Activated naive CD4-positive, alpha-beta T cell treated with anti-CD3 and anti-CD28 coated beads, Interleukin-2, amount 10 ng/mL, durations not matched to agents 7 days and 5 days (primary cell): ENCODE measurements around the gene NPTX1.

Source experiments
- CTCF ChIA-PET: fragments of 350-600 bp; sonication (Branson Sonifier 250); formaldehyde crosslinking; loops from one replicate; lab custom pipeline; 2021; ENCODE audit warnings: antibody characterized with exemption; lab: Charles Lee
- DNase-seq: peaks from one replicate; pipeline ENCODE4 v3.0.0-alpha.2; 2020
- H3K27ac Mint-ChIP-seq: one replicate; pipeline ENCODE4 v1.8.0; 2021; ENCODE audit warnings: mild to moderate bottlenecking, moderate library complexity, mixed read lengths
- H3K27me3 Mint-ChIP-seq: one replicate; pipeline ENCODE4 v1.8.0; 2021; ENCODE audit warnings: mild to moderate bottlenecking, mixed read lengths
- H3K36me3 Mint-ChIP-seq: one replicate; pipeline ENCODE4 v1.8.0; 2021; ENCODE audit warnings: mixed read lengths
- H3K4me1 Mint-ChIP-seq: one replicate; pipeline ENCODE4 v1.8.0; 2021; ENCODE audit warnings: mixed read lengths
- H3K4me3 Mint-ChIP-seq: one replicate; pipeline ENCODE4 v1.8.0; 2021; ENCODE audit warnings: mild to moderate bottlenecking, moderate library complexity, mixed read lengths
- H3K9me3 Mint-ChIP-seq: one replicate; pipeline ENCODE4 v1.8.0; 2021; ENCODE audit warnings: mixed read lengths

The NPTX1 gene, protein sequence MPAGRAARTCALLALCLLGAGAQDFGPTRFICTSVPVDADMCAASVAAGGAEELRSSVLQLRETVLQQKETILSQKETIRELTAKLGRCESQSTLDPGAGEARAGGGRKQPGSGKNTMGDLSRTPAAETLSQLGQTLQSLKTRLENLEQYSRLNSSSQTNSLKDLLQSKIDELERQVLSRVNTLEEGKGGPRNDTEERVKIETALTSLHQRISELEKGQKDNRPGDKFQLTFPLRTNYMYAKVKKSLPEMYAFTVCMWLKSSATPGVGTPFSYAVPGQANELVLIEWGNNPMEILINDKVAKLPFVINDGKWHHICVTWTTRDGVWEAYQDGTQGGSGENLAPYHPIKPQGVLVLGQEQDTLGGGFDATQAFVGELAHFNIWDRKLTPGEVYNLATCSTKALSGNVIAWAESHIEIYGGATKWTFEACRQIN

GRCh38 chr17:80475910-80476876, at the start of gene NPTX1:
Gene NPTX1 (minus strand): TSS chr17:80476607. CDS start chr17:80476446, 161 bp downstream.
- Mint-ChIP-seq H3K9me3 (no peaks in the 10 kb centered on the region), H3K36me3 (peaks cover 19% of the 10 kb centered on the region), H3K4me1 (peaks cover 46% of the 10 kb centered on the region), H3K4me3 (peak within 1 kb of the TSS; percentile 78), H3K27me3 (peaks cover 96% of the 10 kb centered on the region), H3K27ac (no peak within 1 kb of the TSS)
- DNase-seq: peak; percentile 55
- CTCF ChIA-PET: interaction anchor here (1.4 kb wide), 1 partner anchor 49 kb away, joined by 5 read pairs; no protein-coding TSS in a partner anchor

GRCh38 chr17:80523956-80524712, 47.7 kb upstream of the NPTX1 start:
- H3K27me3 Mint-ChIP-seq: peaks cover 69% of the 10 kb centered on the region

GRCh38 chr17:80523054-80523744, 46.8 kb upstream of the NPTX1 start:
- H3K27ac Mint-ChIP-seq: no peak overlapping the region
- no peak overlapping the region for H3K4me3 Mint-ChIP-seq
- CTCF ChIA-PET: interaction anchor here (0.7 kb wide), 1 partner anchor 119 kb away, joined by 3 read pairs; no protein-coding TSS in a partner anchor
- H3K4me1 Mint-ChIP-seq: no peaks in the 10 kb centered on the region
- DNase-seq: no peak
- no peaks in the 10 kb centered on the region for H3K9me3 Mint-ChIP-seq
- H3K36me3 Mint-ChIP-seq: no peaks in the 10 kb centered on the region
- H3K27me3 Mint-ChIP-seq: peaks cover 66% of the 10 kb centered on the region

More at GRCh38 chr17:80523956-80524712, 47.7 kb upstream of the NPTX1 start:
- CTCF ChIA-PET: interaction anchor here (0.7 kb wide), 1 partner anchor 120 kb away, joined by 3 read pairs; no protein-coding TSS in a partner anchor
- H3K4me1 Mint-ChIP-seq: no peaks in the 10 kb centered on the region
- DNase-seq: no peak
- no peaks in the 10 kb centered on the region for H3K36me3 Mint-ChIP-seq
- H3K4me3 Mint-ChIP-seq: no peak overlapping the region
- H3K27ac Mint-ChIP-seq: no peak overlapping the region
- H3K9me3 Mint-ChIP-seq: no peaks in the 10 kb centered on the region

DNA sequence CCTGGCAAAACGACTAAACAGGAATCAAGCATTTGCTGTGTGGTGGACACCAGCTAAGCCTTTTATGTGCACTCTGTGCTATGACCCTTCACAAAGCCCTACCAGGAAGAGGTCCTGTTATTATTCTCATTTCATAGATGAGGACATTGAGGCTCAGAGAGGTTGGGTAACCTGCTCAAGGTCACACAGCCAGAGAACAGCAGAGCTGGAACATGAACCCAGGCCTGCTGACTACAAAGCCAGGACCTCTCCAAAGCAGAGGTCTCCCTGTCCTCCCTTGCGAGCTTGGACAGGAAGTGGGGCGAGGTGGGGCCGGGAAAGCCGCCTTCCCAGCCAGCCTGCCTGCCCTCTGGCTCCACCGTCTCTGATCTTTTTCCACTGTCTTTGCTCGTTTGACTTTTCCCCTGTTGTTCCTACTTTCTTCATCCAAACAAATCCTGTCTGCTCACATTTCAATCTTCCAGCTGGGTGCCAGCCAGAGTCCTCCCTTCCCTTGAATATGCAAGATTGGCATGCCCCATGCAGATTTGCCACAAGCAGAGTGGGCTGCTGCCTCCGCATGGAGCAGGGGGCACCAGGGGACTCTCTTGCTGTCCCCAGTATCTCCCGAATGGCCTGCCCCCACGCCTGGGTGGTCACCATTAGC, 44.5 kb upstream of the NPTX1 start:
- Mint-ChIP-seq H3K9me3 (no peaks in the 10 kb centered on the region), H3K4me1 (no peaks in the 10 kb centered on the region), H3K36me3 (no peaks in the 10 kb centered on the region), H3K27me3 (peaks cover 52% of the 10 kb centered on the region), H3K4me3 (no peak overlapping the region), H3K27ac (no peak overlapping the region)
- CTCF ChIA-PET: no interaction called here
- DNase-seq: no peak

- CTCF ChIA-PET: no interaction called here
- Mint-ChIP-seq H3K27me3 (peaks cover 41% of the 10 kb centered on the region), H3K4me3 (no peak overlapping the region), H3K36me3 (no peaks in the 10 kb centered on the region), H3K4me1 (no peaks in the 10 kb centered on the region), H3K9me3 (no peaks in the 10 kb centered on the region), H3K27ac (no peak overlapping the region)
- no peak for DNase-seq
Measured at GRCh38 chr17:80519091-80519781, 42.8 kb upstream of the NPTX1 start.

- no peaks in the 10 kb centered on the region for H3K36me3 Mint-ChIP-seq
- DNase-seq: no peak
- H3K9me3 Mint-ChIP-seq: no peaks in the 10 kb centered on the region
- no peak overlapping the region for H3K4me3 Mint-ChIP-seq
- H3K4me1 Mint-ChIP-seq: no peaks in the 10 kb centered on the region
- no peak overlapping the region for H3K27ac Mint-ChIP-seq
- CTCF ChIA-PET: no interaction called here
- peaks cover 44% of the 10 kb centered on the region for H3K27me3 Mint-ChIP-seq
Measured at GRCh38 chr17:80518392-80518791, 42.0 kb upstream of the NPTX1 start.

GRCh38 chr17:80517641-80518040, 41.2 kb upstream of the NPTX1 start:
- H3K9me3 Mint-ChIP-seq: no peaks in the 10 kb centered on the region
- H3K4me1 Mint-ChIP-seq: no peaks in the 10 kb centered on the region
- H3K27me3 Mint-ChIP-seq: peaks cover 47% of the 10 kb centered on the region
- H3K27ac Mint-ChIP-seq: no peak overlapping the region
- CTCF ChIA-PET: no interaction called here
- H3K4me3 Mint-ChIP-seq: no peak overlapping the region
- H3K36me3 Mint-ChIP-seq: no peaks in the 10 kb centered on the region
- DNase-seq: no peak

GRCh38 chr17:80516171-80516932, 39.9 kb upstream of the NPTX1 start:
- DNase-seq: no peak
- no peak overlapping the region for H3K27ac Mint-ChIP-seq
- H3K4me1 Mint-ChIP-seq: no peaks in the 10 kb centered on the region
- H3K36me3 Mint-ChIP-seq: no peaks in the 10 kb centered on the region
- H3K27me3 Mint-ChIP-seq: peaks cover 45% of the 10 kb centered on the region
- H3K4me3 Mint-ChIP-seq: no peak overlapping the region
- CTCF ChIA-PET: no interaction called here
- no peaks in the 10 kb centered on the region for H3K9me3 Mint-ChIP-seq

DNA sequence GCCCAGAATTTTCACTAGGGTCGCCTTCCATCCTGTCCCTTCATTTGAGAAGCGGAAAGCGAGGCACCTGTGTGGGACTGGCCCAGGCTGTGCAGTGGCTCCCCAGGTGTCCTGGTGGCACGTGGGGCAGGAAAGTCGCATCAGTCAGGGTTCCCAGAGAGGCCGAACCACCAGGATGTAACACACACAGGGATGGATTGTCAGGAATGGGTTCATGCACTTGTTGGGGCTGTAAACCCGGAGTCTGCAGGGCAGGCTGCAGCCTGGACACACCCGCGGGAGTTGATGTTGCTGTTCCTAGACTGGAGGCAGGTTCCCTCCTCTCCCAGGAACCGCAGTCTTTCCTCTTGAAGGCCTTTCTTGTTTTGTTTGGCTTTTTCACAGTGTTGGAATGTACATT, 37.5 kb upstream of the NPTX1 start:
- Mint-ChIP-seq H3K27me3 (peaks cover 29% of the 10 kb centered on the region), H3K27ac (no peak overlapping the region), H3K9me3 (no peaks in the 10 kb centered on the region), H3K4me3 (no peak overlapping the region), H3K36me3 (no peaks in the 10 kb centered on the region), H3K4me1 (no peaks in the 10 kb centered on the region)
- DNase-seq: no peak
- CTCF ChIA-PET: no interaction called here

DNA sequence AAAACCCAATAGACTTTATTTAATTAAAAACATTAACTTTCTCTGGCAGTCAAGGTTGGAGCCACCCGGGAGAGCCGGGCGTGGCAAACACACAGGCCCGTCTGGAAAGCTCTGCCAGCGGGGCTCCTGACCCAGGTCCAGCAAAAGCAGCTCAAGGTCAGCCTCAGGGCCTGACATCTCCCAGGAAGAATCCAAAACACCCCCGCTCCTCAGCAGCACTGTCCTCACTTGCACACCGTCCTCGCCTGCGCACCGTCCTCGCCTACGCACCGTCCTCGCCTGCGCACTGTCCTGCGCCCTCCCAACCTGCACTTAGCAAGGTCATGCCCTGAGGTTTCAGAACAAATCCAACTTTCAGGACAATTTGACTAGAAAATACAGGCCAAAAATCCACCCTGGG, 36.8 kb upstream of the NPTX1 start:
- no peak overlapping the region for H3K4me3 Mint-ChIP-seq
- no peaks in the 10 kb centered on the region for H3K9me3 Mint-ChIP-seq
- peaks cover 24% of the 10 kb centered on the region for H3K27me3 Mint-ChIP-seq
- H3K27ac Mint-ChIP-seq: no peak overlapping the region
- no peaks in the 10 kb centered on the region for H3K36me3 Mint-ChIP-seq
- no peaks in the 10 kb centered on the region for H3K4me1 Mint-ChIP-seq
- CTCF ChIA-PET: no interaction called here
- no peak for DNase-seq

DNA sequence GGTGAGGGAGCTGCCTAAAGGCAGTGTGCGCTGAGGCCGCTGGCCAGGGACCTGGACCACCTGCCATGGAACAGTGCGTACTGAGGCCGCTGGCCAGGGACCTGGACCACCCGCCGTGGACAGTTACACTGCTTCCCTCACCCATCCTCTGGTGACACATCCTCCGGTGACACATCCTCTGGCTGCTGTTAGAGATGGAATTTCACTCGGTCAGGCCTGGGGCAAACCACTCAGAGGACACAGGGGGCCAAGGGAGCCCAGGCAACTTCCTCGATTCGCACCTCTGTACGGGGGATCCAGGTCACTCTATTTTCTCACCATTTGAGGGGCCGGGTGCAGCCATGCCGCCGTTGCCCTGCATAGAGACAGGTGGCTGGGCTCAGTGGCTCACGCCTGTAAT, 35.8 kb upstream of the NPTX1 start:
- Mint-ChIP-seq H3K4me1 (no peaks in the 10 kb centered on the region), H3K27ac (no peak overlapping the region), H3K4me3 (no peak overlapping the region), H3K27me3 (peaks cover 24% of the 10 kb centered on the region), H3K9me3 (no peaks in the 10 kb centered on the region), H3K36me3 (no peaks in the 10 kb centered on the region)
- DNase-seq: no peak
- CTCF ChIA-PET: no interaction called here
